K562 (cell line): ENCODE measurements around the gene ARHGAP22. TPM values are rescaled to one million over a fixed set of nuclear protein-coding genes. Genes with fewer than 3 reads are reported as not detected.

ENCODE experiments used
- CBFA2T3 ChIP-seq: fragments of 450-650 bp; IDR thresholded peaks from 2 replicates; pipeline ENCODE4 v1.6.1; 2017
- CXXC5 ChIP-seq: fragments of 250-450 bp; sonication (Bioruptor Pico); IDR thresholded peaks from 2 replicates; pipeline ENCODE4 v1.8.0; 2022; ENCODE audit warnings: inconsistent platforms, mild to moderate bottlenecking, moderate library complexity
- EHMT2 ChIP-seq: fragments of 450-650 bp; IDR thresholded peaks from 2 replicates; pipeline ENCODE4 v1.6.1; 2018; ENCODE audit warnings: antibody characterized with exemption
- FOS ChIP-seq: IDR thresholded peaks from 3 replicates; pipeline ENCODE4 v1.6.1; 2011; ENCODE audit not compliant: insufficient read length; ENCODE audit errors: extremely low read depth
- FOXK1 ChIP-seq: sonication (generic); formaldehyde crosslinking; IDR thresholded peaks from 2 replicates; pipeline ENCODE4 v1.8.0; 2022; ENCODE audit warnings: missing genetic modification reagents, mild to moderate bottlenecking, borderline replicate concordance
- FOXP1 ChIP-seq: sonication (generic); formaldehyde crosslinking; IDR thresholded peaks from 2 replicates; pipeline ENCODE4 v1.8.0; 2022; ENCODE audit warnings: mild to moderate bottlenecking, missing genetic modification reagents
- GTF2A2 ChIP-seq: IDR thresholded peaks from 2 replicates; pipeline ENCODE4 v1.6.1; 2016; ENCODE audit warnings: mild to moderate bottlenecking, missing genetic modification characterization, missing compliant biosample characterization
- HLTF ChIP-seq: fragments of 450-650 bp; IDR thresholded peaks from 2 replicates; pipeline ENCODE4 v1.6.1; 2016
- HMG20B ChIP-seq: fragments of 250-450 bp; sonication (Bioruptor Pico); IDR thresholded peaks from 2 replicates; pipeline ENCODE4 v1.5.0; 2021; ENCODE audit warnings: mild to moderate bottlenecking
- ILK ChIP-seq: fragments of 450-650 bp; IDR thresholded peaks from 2 replicates; pipeline ENCODE4 v1.6.1; 2016; ENCODE audit warnings: missing genetic modification characterization, low read depth, mild to moderate bottlenecking, missing compliant biosample characterization, moderate library complexity, borderline replicate concordance
- NFYB ChIP-seq: IDR thresholded peaks from 2 replicates; pipeline ENCODE4 v1.6.1; 2011; ENCODE audit warnings: mild to moderate bottlenecking, moderate library complexity; ENCODE audit not compliant: insufficient read length; ENCODE audit errors: extremely low read depth
- PYGO2 ChIP-seq: fragments of 450-650 bp; IDR thresholded peaks from 2 replicates; pipeline ENCODE4 v1.6.1; 2016; ENCODE audit warnings: mild to moderate bottlenecking, missing genetic modification characterization, moderate library complexity, missing compliant biosample characterization
- RBM22 ChIP-seq: fragments of 200-400 bp; formaldehyde crosslinking; IDR thresholded peaks from 2 replicates; pipeline ENCODE4 v1.6.1; 2018; ENCODE audit warnings: low read length, low read depth; ENCODE audit not compliant: poor library complexity, severe bottlenecking
- RNF2 ChIP-seq: sonication (generic); IDR thresholded peaks from 2 replicates; pipeline ENCODE4 v1.6.1; 2016
- SAFB ChIP-seq: fragments of 200-400 bp; formaldehyde crosslinking; IDR thresholded peaks from 2 replicates; pipeline ENCODE4 v1.6.1; 2017; ENCODE audit warnings: low read depth, low read length, borderline replicate concordance
- SMAD1 ChIP-seq: fragments of 150-350 bp; IDR thresholded peaks from 2 replicates; pipeline ENCODE4 v1.6.1; 2014; ENCODE audit warnings: low read length, low read depth; ENCODE audit not compliant: partially characterized antibody
- SMARCE1 ChIP-seq: fragments of 450-650 bp; IDR thresholded peaks from 2 replicates; pipeline ENCODE4 v1.7.1; 2016; ENCODE audit warnings: mild to moderate bottlenecking
- ZC3H8 ChIP-seq: fragments of 450-650 bp; IDR thresholded peaks from 2 replicates; pipeline ENCODE4 v1.6.1; 2017
- ZNF224 ChIP-seq: sonication (generic); formaldehyde crosslinking; IDR thresholded peaks from 2 replicates; pipeline ENCODE4 v1.8.0; 2022; ENCODE audit warnings: mild to moderate bottlenecking, missing genetic modification reagents
- ZNF316 ChIP-seq: fragments of 450-650 bp; IDR thresholded peaks from 2 replicates; pipeline ENCODE4 v1.6.1; 2016
- ZNF695 ChIP-seq: fragments of 450-650 bp; formaldehyde crosslinking; IDR thresholded peaks from 2 replicates; pipeline ENCODE4 v1.4.0; 2020; ENCODE audit warnings: mild to moderate bottlenecking, moderate library complexity
- ZNF766 ChIP-seq: fragments of 200-800 bp; sonication (Bioruptor generic); conservative IDR thresholded peaks from 2 replicates; pipeline ENCODE4 v1.6.1; 2016; ENCODE audit warnings: missing genetic modification characterization, missing compliant biosample characterization
- ZSCAN32 ChIP-seq: fragments of 450-650 bp; formaldehyde crosslinking; IDR thresholded peaks from 2 replicates; pipeline ENCODE4 v1.4.0; 2020; ENCODE audit warnings: mild to moderate bottlenecking, moderate library complexity
- polyA plus RNA-seq, 8 experiments: library from polyadenylated mRNA; depleted of rRNA in 4 of 8; stranded (reverse) in 5 of 8; unstranded in 3 of 8; fragments of >200 nt; fragmentation: Nextera tagmentation in 2 of 8; fragmentation: Illumina TruSeq in 1 of 8; extraction: Ambion mirVana in 2 of 8; extraction: Trizol in 1 of 8; gene quantifications; 2 replicates each; pipeline versions ENCODE4 v1.2.1 to v1.2.3, GENCODE V29; 2011 to 2014; ENCODE audit warnings: inconsistent platforms in 1 of 8, missing spikeins in 1 of 8
- total RNA-seq, 7 experiments: library from RNA; depleted of rRNA in 6 of 7; stranded (reverse); fragments of >200 nt in 6 of 7; fragmentation: Illumina TruSeq in 2 of 7; extraction: Trizol in 2 of 7; gene quantifications; 2 replicates each; pipeline versions ENCODE4 v1.2.1 to v1.2.3, GENCODE V29; 2011 to 2021; ENCODE audit warnings: low replicate concordance in 1 of 7
- TF ChIP-seq, protein P1 (sequence below): sonication (generic); formaldehyde crosslinking; IDR thresholded peaks from 2 replicates; pipeline ENCODE4 v1.8.1; 2023; ENCODE audit warnings: mild to moderate bottlenecking, missing genetic modification reagents, moderate library complexity
- TF ChIP-seq, protein P2 (sequence below): fragments of 250-450 bp; sonication (Bioruptor Pico); IDR thresholded peaks from 2 replicates; pipeline ENCODE4 v1.4.0; 2020; ENCODE audit warnings: mild to moderate bottlenecking
- TF ChIP-seq, protein P3 (sequence below), 2 experiments: fragments of 450-650 bp; conservative IDR thresholded peaks; 2 replicates each; pipeline ENCODE4 v1.6.1; 2017; ENCODE audit warnings: mild to moderate bottlenecking in 2 of 2, moderate library complexity in 2 of 2
- TF ChIP-seq, protein P4 (sequence below): fragments of 450-650 bp; IDR thresholded peaks from 2 replicates; pipeline ENCODE4 v1.6.1; 2016

The ARHGAP22 gene
- total and polyA plus RNA-seq, 9 of the 15 experiments (the other 6 are each of a cell fraction or from before 2014, with no cell fraction given): 1.3 to 28.1 (median 12.7) TPM

DNA sequence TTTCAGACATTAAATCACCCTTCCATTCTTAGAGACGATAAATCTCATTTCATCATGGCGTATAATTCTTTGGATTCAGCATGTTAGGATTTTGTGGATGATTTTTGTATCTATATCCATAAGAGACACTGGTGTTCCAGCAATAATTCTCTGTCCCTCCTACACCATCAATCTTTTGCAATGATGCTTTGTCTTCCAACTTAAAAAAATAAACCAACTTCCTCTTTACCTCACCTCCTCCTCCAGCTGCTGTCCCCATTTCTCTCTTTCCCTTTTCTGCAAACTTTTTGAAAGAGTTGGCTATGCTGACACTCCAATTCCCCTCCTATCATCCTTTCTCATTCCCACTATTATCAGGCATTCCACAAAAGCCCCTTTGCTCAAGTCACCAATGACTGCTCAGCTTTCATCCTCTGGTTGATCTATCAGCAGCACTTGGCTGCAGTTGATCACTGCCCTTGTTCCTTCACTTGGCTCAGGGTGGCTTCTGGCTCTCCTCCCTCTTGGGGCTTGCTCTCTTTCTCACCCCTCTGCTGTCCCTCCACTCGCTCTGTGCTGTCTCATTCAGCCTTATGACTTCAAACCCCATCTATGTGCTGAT, 130.0 kb downstream of the ARHGAP22 start (continued):
- 0 out of 2 replicates have a peak, but pooled peaks have one; percentile 11 for TF ChIP-seq CXXC5 (CRISPR knock-in tag)
- TF ChIP-seq ZNF766 (CRISPR knock-in tag): peak; percentile 46
- TF ChIP-seq, protein P1, sequence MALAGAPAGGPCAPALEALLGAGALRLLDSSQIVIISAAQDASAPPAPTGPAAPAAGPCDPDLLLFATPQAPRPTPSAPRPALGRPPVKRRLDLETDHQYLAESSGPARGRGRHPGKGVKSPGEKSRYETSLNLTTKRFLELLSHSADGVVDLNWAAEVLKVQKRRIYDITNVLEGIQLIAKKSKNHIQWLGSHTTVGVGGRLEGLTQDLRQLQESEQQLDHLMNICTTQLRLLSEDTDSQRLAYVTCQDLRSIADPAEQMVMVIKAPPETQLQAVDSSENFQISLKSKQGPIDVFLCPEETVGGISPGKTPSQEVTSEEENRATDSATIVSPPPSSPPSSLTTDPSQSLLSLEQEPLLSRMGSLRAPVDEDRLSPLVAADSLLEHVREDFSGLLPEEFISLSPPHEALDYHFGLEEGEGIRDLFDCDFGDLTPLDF (CRISPR knock-in tag): no peak
- TF ChIP-seq, protein P2, sequence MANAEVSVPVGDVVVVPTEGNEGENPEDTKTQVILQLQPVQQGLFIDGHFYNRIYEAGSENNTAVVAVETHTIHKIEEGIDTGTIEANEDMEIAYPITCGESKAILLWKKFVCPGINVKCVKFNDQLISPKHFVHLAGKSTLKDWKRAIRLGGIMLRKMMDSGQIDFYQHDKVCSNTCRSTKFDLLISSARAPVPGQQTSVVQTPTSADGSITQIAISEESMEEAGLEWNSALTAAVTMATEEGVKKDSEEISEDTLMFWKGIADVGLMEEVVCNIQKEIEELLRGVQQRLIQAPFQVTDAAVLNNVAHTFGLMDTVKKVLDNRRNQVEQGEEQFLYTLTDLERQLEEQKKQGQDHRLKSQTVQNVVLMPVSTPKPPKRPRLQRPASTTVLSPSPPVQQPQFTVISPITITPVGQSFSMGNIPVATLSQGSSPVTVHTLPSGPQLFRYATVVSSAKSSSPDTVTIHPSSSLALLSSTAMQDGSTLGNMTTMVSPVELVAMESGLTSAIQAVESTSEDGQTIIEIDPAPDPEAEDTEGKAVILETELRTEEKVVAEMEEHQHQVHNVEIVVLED (CRISPR knock-in tag): no peak
- TF ChIP-seq GTF2A2: no peak
- TF ChIP-seq ZSCAN32 (CRISPR knock-in tag): no peak
- TF ChIP-seq ZNF695: no peak
- no peak for TF ChIP-seq SAFB
- peak; percentile 21; the same call in 1 of the 2 replicates for TF ChIP-seq ZNF316
- TF ChIP-seq FOXP1 (CRISPR knock-in tag): no peak
- no peak for TF ChIP-seq RBM22
- no peak for TF ChIP-seq CBFA2T3
- TF ChIP-seq, protein P3, sequence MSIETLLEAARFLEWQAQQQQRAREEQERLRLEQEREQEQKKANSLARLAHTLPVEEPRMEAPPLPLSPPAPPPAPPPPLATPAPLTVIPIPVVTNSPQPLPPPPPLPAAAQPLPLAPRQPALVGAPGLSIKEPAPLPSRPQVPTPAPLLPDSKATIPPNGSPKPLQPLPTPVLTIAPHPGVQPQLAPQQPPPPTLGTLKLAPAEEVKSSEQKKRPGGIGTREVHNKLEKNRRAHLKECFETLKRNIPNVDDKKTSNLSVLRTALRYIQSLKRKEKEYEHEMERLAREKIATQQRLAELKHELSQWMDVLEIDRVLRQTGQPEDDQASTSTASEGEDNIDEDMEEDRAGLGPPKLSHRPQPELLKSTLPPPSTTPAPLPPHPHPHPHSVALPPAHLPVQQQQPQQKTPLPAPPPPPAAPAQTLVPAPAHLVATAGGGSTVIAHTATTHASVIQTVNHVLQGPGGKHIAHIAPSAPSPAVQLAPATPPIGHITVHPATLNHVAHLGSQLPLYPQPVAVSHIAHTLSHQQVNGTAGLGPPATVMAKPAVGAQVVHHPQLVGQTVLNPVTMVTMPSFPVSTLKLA (conservative IDR thresholded peaks at IDR 0.05): no peak
- TF ChIP-seq, protein P4, sequence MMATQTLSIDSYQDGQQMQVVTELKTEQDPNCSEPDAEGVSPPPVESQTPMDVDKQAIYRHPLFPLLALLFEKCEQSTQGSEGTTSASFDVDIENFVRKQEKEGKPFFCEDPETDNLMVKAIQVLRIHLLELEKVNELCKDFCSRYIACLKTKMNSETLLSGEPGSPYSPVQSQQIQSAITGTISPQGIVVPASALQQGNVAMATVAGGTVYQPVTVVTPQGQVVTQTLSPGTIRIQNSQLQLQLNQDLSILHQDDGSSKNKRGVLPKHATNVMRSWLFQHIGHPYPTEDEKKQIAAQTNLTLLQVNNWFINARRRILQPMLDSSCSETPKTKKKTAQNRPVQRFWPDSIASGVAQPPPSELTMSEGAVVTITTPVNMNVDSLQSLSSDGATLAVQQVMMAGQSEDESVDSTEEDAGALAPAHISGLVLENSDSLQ: peak; percentile 85
- no peak for TF ChIP-seq ZC3H8
- TF ChIP-seq HLTF: peak; percentile 58; the same call in 1 of the 2 replicates
- TF ChIP-seq ZNF224 (CRISPR knock-in tag): no peak
- no peak for TF ChIP-seq HMG20B
- no peak for TF ChIP-seq FOS
- no peak for TF ChIP-seq PYGO2 (tag)
- TF ChIP-seq SMAD1: no peak
- TF ChIP-seq ILK (tag): no peak
- no peak for TF ChIP-seq FOXK1 (CRISPR knock-in tag)
- 0 out of 2 replicates have a peak, but pooled peaks have one; percentile 57 for TF ChIP-seq EHMT2
- peak; percentile 43; the same call in 1 of the 2 replicates for TF ChIP-seq SMARCE1
- no peak for TF ChIP-seq NFYB
- no peak for TF ChIP-seq RNF2
